DMS114 treated with DMSO at 0.1 percent for 48 hours (cell line): ENCODE measurements around the gene CEP76.

Experiments
- DNase-seq: peaks from one replicate; lab custom pipeline; 2025; ENCODE audit not compliant: unreplicated experiment; lab: John Stamatoyannopoulos, UW

The CEP76 gene

GRCh38 chr18:12711446-12711845, 8.9 kb upstream of the CEP76 start:
- no peak for DNase-seq

GRCh38 chr18:12703664-12704063, 1.1 kb upstream of the CEP76 start:
- peak; percentile 21 for DNase-seq

DNA sequence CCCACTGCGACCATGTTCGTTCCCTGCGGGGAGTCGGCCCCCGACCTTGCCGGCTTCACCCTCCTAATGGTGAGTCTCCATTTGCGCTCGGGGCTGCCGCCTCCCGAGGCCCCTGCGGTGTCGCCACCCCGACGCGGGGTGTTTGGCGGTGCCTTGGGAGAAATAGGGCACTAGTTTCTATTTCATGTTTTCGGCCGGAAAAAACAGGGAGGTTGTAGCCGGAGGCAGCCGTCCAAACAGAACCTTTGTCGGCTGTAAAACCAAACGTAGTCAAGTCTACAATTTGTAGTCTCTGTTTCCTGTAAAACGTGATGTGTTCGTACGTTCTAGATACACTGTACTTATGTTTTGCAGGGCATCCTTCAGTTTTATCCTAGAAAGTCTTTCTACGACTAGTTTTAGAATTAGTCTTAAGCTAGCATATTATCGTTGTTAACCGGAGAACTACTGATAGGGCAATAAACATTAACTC, 609 bp upstream of the CEP76 start:
- no peak for DNase-seq

DNA sequence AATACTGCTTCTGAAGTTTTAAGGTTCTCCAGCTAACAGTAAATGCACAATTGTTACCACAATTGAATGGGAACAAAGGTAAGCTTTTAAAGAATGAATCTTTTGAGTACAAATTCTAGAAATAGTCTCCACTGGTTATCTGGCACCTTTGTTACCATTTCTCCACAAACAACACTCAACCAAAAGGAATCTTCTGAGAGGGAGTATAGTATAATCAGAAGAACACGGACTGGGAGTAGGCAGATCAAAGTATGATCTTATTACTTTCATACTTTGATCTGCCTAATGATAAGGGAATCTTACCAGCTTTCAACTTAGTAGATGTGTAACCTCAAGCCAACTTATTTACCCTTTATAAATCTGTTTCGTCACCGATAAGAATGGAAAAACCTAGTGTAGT, 1.4 kb downstream of the CEP76 start:
- DNase-seq, result no peak

DNA sequence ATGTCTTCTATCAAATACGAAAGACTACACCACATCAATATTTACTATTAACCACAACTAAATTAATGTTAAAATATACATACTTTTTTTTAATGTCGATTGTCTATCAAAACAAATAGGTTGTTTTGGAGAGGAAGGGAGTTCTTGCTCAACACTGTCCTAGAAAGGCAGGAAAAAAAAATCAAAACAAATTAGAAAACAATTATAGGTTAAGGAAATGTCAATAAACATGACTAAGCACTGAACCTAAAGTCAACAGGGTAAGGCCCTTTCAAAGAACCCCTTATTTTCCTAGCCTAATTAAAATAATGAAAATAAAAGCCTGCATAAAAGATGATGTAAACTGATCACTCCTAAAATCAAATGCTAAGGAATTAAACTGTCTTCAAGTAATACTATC, 2.8 kb downstream of the CEP76 start:
- DNase-seq, result no peak

- DNase-seq, result no peak
Observed at GRCh38 chr18:12694032-12694431, 8.5 kb downstream of the CEP76 start.

- no peak for DNase-seq
Observed at GRCh38 chr18:12692206-12692605, 10.3 kb downstream of the CEP76 start.

- DNase-seq, result no peak
Observed at GRCh38 chr18:12689256-12689850, 13.2 kb downstream of the CEP76 start.

GRCh38 chr18:12686100-12686499, 16.4 kb downstream of the CEP76 start:
- DNase-seq, result peak; percentile 12

- DNase-seq, result no peak
Observed at GRCh38 chr18:12679183-12679786, 23.2 kb downstream of the CEP76 start.

- DNase-seq, result no peak
Observed at GRCh38 chr18:12668041-12668440, 34.5 kb downstream of the CEP76 start.

GRCh38 chr18:12659904-12660605, 42.5 kb downstream of the CEP76 start:
- peak; percentile 65 for DNase-seq

DNA sequence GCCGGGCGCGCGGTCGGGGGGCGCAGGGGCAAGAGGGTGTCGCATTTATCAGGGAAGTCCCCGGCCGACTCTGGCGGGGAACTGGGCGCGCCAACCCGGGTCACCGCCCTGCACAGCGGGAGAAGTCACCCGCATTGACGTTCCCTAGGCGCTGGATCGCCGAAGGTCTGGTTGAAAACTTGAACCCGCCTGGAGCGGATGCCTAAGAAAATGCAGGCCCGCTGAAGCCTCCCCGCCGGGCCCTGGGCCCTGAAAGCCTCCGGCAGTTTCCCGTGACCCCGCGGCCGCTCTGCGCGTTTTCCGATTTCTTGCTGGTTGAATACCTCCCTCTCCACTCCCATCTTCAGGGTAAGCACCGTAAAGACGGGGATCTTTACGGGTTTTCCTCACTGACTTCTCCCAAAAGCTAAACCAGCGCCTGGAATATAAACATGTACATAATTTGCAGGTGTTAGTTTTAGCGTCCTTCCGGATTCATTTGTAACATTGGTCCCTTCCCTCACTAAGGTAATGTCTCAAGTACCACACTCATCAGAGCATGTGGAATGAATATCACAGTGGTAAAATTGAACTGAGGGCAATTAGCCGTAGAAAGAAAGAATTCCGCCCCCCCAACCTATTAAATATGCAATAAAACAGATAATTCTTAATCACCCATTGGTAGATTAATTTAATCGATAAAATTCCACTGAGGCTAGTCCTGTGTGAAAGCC, 43.9 kb downstream of the CEP76 start:
- DNase-seq, result peak; percentile 28

- peak; percentile 39 for DNase-seq
Observed at GRCh38 chr18:12657684-12658425, 44.7 kb downstream of the CEP76 start, which contains the start of gene SPIRE1. Gene SPIRE1, minus strand, starts transcription at chr18:12658107. Its CDS starts 241 bp downstream, at chr18:12657866.

GRCh38 chr18:12656938-12657683, 45.4 kb downstream of the CEP76 start:
- DNase-seq, result no peak

- DNase-seq, result no peak
Observed at GRCh38 chr18:12656605-12656937, 46.0 kb downstream of the CEP76 start.

- DNase-seq, result no peak
Observed at GRCh38 chr18:12654971-12655370, 47.6 kb downstream of the CEP76 start.

DNA sequence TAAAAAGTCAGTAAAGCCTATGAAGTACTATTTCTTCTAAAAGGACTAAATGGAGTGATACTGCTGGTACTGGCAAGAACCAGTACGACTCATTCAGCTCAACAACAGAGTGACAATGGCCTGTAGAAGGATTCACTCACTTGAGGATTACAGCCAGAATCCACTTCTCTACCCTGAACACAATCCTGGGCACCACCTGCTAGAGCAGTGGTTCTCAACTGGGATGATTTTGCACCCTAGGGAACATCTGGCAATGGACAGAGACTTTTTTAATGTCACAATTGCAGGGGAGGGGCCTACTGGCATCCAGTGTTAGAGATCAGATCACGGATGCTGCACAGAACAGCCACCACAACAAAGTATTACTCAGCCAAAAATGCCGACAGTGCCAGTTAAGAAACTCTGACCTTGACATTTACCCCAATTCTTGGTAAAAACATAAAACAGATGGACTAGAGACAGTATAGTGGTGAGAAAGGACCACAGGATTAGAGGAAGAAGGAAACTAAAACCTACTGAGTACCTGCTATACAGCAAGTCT, 49.6 kb downstream of the CEP76 start:
- DNase-seq, result no peak

- DNase-seq, result no peak
Observed at GRCh38 chr18:12651651-12652050, 50.9 kb downstream of the CEP76 start.

DNA sequence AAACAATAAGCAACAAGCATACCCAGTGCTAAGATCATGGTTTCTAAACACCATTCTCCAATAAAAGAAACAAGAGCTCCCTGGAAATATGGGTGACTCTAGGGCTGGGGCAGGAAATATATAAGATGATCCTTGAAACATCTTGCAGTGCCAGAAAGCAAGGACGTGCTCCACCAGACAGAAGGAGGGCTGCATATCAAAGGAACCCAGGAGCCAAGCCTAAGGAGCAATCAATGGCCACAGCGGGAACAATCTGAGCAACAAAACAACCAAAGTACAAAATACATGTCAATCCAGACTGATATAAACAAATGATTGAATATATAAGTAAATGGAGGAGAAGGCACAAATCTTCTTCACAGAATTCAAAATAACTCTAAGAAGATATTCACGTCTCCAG, 54.8 kb downstream of the CEP76 start:
- DNase-seq, result no peak
